GM12864 (cell line): ENCODE results near the gene PIP5K1B.

Experiments
- DNase-seq: peaks from one replicate; pipeline ENCODE4 v3.0.0-alpha.2; 2011; ENCODE audit warnings: low read depth
- H3K4me3 ChIP-seq: 2 replicates; pipeline ENCODE4 v1.5.1; 2011; ENCODE audit warnings: mild to moderate bottlenecking, low read depth, low read length, control low read depth
- TF ChIP-seq, protein P1 (sequence below): IDR thresholded peaks from 2 replicates; pipeline ENCODE4 v1.5.1; 2011; ENCODE audit warnings: low read depth, mild to moderate bottlenecking, moderate library complexity, low read length, control low read depth, inconsistent platforms; ENCODE audit errors: missing control alignments

Gene PIP5K1B

GRCh38 chr9:68842568-68842967 is 137.5 kb downstream of the PIP5K1B start:
- TF ChIP-seq, protein P1, sequence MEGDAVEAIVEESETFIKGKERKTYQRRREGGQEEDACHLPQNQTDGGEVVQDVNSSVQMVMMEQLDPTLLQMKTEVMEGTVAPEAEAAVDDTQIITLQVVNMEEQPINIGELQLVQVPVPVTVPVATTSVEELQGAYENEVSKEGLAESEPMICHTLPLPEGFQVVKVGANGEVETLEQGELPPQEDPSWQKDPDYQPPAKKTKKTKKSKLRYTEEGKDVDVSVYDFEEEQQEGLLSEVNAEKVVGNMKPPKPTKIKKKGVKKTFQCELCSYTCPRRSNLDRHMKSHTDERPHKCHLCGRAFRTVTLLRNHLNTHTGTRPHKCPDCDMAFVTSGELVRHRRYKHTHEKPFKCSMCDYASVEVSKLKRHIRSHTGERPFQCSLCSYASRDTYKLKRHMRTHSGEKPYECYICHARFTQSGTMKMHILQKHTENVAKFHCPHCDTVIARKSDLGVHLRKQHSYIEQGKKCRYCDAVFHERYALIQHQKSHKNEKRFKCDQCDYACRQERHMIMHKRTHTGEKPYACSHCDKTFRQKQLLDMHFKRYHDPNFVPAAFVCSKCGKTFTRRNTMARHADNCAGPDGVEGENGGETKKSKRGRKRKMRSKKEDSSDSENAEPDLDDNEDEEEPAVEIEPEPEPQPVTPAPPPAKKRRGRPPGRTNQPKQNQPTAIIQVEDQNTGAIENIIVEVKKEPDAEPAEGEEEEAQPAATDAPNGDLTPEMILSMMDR = no peak
- DNase-seq = no peak
- H3K4me3 ChIP-seq = no peak overlapping the region

DNA sequence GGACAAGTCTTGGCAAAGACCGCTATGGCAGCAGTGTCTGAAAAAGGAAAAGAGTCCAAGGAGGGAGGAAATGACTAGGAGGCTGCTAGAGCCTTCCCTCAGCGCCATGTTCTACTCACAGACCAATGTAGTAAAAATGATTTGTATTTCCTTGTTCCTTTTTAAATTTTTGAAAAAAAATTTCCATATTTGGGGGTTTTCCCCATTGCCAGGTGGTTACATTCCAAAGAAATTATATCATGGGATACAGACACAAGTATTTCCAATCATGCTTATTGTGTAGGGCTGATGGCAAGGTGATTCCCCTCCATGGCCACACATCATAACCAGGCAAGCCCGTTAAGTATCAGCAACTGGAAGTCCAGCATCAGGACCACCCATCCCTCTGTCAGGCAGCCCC is 138.2 kb downstream of the PIP5K1B start:
- DNase-seq = no peak
- no peak overlapping the region for H3K4me3 ChIP-seq
- TF ChIP-seq, protein P1 = no peak

DNA sequence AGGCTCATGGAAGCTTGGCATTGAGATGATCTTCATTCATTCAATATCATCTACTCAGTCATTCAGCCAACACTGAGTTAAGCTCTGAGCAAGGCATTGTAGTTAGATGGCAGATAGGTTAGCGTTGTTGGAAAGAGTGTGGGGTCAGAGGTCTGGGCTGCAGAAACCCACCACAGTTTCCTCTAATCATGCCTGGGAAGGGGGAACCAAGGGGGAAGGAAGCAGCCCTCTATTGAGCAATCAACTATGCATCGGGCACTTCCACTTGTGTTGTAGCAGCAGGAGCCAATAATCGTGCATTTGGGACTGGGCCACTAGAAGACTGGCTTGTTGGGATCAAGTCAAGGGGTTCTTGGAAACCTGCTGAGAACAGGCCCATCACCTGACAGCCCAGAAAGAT is 139.1 kb downstream of the PIP5K1B start:
- no peak overlapping the region for H3K4me3 ChIP-seq
- TF ChIP-seq, protein P1 = no peak
- DNase-seq = no peak

DNA sequence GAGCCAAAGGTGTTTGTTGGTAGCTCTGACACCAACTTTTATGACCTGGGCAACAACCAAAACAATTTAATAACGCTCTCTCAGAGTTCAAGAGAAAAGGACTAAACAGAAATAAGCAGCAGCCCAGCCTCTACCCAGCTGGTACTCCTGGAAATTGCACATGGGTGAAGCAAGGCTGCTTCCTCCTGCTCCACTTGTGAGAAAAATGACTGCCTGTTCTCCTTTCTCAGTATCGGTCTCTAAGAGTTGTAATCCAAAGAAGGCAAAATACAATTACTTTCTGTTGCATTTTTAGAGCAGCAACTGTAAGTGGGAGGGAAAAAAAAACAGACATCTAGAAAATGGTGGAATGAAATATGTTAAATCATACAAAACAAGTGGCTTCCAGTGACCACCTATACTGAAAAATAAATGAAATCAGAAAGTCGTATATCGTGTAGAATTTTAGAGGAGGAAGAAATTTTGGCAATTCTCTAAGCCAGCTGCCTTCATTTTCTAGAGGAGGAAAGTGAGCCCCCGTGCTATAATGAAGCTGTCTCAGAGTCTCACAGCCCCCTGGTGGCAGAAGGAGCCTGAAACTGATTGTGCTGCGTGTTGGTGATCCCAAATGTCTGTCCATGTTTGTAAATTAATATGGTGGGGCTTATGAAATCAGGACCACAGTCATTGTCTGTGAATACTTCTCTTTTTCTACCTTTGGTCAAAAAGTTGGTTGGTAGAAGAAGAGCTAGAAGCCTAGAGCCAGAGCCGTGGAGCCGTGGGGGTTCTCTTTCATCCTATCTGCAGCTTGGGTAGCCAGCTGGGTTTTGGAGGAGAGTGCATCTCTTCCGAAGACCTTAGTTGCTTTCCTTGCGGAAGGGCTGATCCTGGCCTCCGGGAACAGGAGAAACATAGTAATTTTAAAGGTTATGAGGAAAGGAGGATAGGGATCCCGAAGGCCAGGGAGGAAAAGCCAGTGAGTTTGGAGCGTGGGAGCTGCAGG is 139.9 kb downstream of the PIP5K1B start:
- DNase-seq = no peak
- H3K4me3 ChIP-seq = no peak overlapping the region
- TF ChIP-seq, protein P1 = peak; percentile 73

- H3K4me3 ChIP-seq = no peak overlapping the region
- TF ChIP-seq, protein P1 = no peak
- DNase-seq = no peak
Observed at GRCh38 chr9:68847765-68848164, 142.7 kb downstream of the PIP5K1B start.

DNA sequence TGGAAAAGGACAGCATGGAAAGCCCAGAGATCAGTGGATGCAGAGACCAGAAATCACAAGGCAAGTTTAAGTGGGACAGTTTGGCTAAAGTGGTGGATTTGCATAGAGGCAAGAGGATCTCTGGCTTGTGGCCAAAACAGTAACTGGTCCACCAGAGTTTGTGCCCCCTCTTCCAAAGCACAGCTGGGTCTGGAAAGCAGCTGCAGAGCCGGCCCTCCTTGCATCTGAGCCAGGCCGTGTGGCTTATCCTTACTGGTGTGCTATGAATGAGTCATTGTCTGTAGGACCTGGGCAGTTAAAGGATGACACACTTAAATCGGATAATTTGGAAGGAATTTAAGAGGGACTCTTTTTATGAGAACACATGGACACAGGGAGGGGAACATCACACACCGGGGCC is 146.6 kb downstream of the PIP5K1B start:
- TF ChIP-seq, protein P1 = no peak
- H3K4me3 ChIP-seq = no peak overlapping the region
- DNase-seq = no peak
